H7 (cell line): Measurements from ENCODE around the gene GTF2F2. TPM values are rescaled to one million over a fixed set of nuclear protein-coding genes. Genes with fewer than 3 reads are reported as not detected.

Source experiments
- total RNA-seq: library from RNA; depleted of rRNA; stranded (reverse); fragments of >200 nt; shearing (Covaris generic); gene quantifications from 2 replicates; pipeline ENCODE4 v1.2.3, GENCODE V29; 2014; rRNA removed

GTF2F2 gene
- total RNA-seq, 1 experiment from 2014 or later, result 30.6 TPM

Other genes with a start within 250 kb of the GTF2F2 start
- 10.9 and 14.0 TPM in 2 replicates for gene NUFIP1, start 131.0 kb upstream of the GTF2F2 start, total RNA-seq
- 25.7 and 28.7 TPM in 2 replicates for gene GPALPP1, start 131.0 kb upstream of the GTF2F2 start, total RNA-seq
- not detected in 2 replicates for gene KCTD4, start 80.5 kb downstream of the GTF2F2 start, total RNA-seq
- 1,060 and 1,417 TPM in 2 replicates for gene TPT1, start 220.7 kb downstream of the GTF2F2 start, total RNA-seq